ENCODE results near the gene DOC2B.

Gene DOC2B

DNA sequence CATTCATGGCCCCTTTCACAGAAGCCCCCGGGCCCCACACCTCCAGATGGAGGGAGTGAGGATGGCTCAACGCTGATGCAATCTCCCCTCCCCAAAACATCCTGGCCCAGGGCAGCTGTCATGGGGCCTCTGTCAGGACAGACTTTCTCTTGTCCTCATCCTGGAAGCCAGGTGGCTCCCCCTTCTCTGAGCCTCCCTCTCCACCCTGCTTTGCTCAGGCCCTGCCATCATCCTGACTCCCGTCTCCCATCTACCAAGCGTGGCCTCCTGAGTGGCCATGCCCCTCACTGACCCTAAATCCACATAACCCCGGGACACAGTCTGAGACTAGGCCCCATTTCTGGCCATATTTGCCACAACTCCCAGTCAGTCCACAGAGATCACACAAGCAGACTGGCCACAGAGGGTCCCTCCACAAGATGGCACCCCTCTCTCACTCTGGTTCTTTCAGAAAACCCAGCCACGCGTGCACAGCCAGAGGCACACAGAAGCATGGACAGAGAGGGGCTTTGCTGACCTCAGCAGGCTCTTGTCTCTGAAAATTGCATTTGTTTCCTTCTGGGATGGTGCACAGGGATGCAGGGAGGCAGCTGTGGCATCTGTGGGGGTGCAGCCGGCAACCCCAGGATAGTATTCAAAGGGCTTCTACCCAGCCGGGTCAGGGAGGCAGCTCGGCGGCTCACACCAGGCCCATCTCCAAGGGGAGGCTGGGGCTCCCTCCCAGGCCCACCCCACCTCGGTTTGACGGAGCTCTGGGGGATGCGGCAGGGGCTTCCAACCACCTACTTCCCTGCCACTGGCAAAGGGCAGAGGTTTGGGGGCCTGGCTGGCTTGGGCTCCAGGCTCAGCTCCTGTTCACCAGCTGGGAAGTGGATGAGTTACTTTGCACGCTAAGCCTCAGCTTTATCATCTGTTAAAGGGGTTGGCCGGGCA, 16.9 kb downstream of the DOC2B start:
- DNase-seq (ENCODE audit: low read depth) = no peak
- H3K4me3 ChIP-seq (ENCODE audit: low read length) = no peak overlapping the region
- peak; percentile 25 for TF ChIP-seq CTCF (IDR thresholded peaks at IDR 0.05; ENCODE audit: insufficient read depth, low read depth, low read length, missing control alignments)

DNA sequence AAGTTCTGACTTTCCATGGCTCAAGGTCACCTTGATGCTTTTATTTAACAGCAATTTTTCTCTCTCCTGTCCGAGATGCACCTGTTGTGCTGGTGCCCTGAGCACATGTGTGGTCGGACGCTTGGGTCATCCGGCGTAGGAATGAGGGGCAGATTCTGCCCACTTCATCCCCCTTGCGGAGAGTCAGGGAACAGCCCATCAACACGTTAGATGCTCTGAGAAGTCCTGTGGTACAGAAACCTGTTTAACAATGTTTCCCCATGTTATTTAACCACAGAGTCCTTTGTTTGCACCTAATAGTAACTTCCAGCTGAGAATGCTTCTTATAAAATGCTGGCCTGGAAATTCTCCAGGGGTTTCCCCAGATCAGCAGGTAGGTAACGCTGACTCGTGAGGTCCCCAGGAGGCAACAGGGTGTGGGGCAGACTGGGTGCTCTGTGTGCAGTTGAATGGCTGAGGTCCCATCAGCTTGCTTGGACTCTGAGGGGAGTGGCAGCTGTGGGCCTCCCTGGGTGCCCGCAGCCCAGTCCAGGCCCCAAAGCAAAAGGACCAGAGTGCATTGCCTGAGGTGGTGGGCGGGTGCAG, 17.8 kb downstream of the DOC2B start:
- no peak overlapping the region for H3K4me3 ChIP-seq (ENCODE audit: low read length)
- DNase-seq (ENCODE audit: low read depth) = no peak
- TF ChIP-seq CTCF (IDR thresholded peaks at IDR 0.05; ENCODE audit: insufficient read depth, low read depth, low read length, missing control alignments) = peak; percentile 40

DNA sequence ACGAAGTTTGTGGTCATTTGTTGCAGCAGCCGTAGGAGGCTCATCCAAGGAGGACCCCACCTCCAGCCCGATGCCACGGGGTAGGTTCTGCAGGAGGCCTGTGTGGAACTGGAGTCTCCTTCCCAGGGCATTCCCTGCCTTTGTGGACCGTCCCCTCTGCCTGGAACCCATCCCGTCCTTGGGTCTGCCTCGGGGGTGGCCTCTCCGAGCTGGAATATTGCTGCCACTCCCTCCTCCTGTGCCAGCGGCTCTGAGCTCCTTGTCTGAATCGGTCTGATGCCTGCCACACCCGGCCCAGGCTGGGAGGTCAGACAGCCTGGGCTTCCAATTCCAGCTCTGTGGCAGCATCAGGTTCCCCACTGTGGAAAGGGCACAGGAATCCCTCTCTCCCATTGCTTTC, 18.8 kb downstream of the DOC2B start:
- no peak for TF ChIP-seq CTCF (IDR thresholded peaks at IDR 0.05; ENCODE audit: insufficient read depth, low read depth, low read length, missing control alignments)
- no peak overlapping the region for H3K4me3 ChIP-seq (ENCODE audit: low read length)
- no peak for DNase-seq (ENCODE audit: low read depth)

DNA sequence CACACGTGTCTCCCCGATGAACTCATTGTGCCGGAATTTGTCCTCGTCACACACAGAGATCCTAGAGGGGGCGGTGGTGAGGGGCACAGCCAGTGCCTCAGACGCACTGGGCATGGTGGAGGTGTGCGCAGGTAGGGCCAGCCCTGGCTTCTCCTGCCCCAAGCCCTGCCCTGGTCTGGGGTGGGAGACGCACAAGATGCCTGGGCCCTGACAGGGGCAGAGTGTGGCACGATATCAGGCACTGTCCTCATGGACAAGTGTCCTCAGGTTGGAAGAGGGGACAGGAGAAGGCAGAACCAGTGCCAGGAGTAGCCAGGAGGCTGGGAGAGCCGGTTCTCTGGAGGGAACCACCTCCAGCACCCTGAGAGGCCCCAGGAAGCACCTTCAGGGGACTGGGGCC, 20.0 kb downstream of the DOC2B start:
- TF ChIP-seq CTCF (IDR thresholded peaks at IDR 0.05; ENCODE audit: insufficient read depth, low read depth, low read length, missing control alignments) = no peak
- DNase-seq (ENCODE audit: low read depth) = no peak
- H3K4me3 ChIP-seq (ENCODE audit: low read length) = no peak overlapping the region

DNA sequence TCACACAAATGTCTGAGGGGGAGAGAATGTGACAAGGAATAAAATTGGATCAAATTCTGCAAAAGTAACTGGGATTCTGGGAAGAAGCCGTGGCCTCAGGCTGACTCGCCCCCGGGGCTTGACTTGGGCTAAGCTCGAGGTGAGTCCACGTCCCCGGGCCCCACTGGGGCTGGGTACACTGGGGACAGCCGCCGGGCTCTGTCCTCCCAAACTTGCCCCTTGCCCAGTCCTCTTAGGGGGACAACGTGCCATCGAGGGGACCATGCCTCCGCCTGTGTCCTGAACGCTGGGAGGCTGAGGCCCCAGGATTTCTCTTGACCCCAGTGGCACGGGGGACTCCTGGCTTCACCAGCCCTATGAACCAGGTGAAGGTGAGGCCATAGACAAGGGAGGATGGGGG, 21.1 kb downstream of the DOC2B start:
- no peak for TF ChIP-seq CTCF (IDR thresholded peaks at IDR 0.05; ENCODE audit: insufficient read depth, low read depth, low read length, missing control alignments)
- DNase-seq (ENCODE audit: low read depth) = no peak
- no peak overlapping the region for H3K4me3 ChIP-seq (ENCODE audit: low read length)

- no peak for DNase-seq (ENCODE audit: low read depth)
- H3K4me3 ChIP-seq (ENCODE audit: low read length) = no peak overlapping the region
- no peak for TF ChIP-seq CTCF (IDR thresholded peaks at IDR 0.05; ENCODE audit: insufficient read depth, low read depth, low read length, missing control alignments)
These were observed 21.8 kb downstream of the DOC2B start for GRCh38 chr17:159609-160008.

Measured in epithelial cell of esophagus (primary cell).